Stimulated activated CD4-positive, alpha-beta T cell treated with anti-CD3 and anti-CD28 coated beads, Interleukin-1b, Interleukin-23, amount 100 ng/mL, for 24 hours (primary cell): ENCODE results near the gene MBTPS1.

Source experiments
- DNase-seq, 4 experiments: peaks; one replicate each; pipeline ENCODE4 v3.0.0-alpha.2; 2020; ENCODE audit warnings: low read depth in 4 of 4, low spot score in 1 of 4

MBTPS1 gene

GRCh38 chr16:84080378-84080777 lies 36.4 kb downstream of the MBTPS1 start:
- no peak for DNase-seq

- DNase-seq, result no peak
Observed at GRCh38 chr16:84079664-84080063, 37.1 kb downstream of the MBTPS1 start.

GRCh38 chr16:84075376-84075775 lies 41.4 kb downstream of the MBTPS1 start:
- DNase-seq, result no peak

DNA sequence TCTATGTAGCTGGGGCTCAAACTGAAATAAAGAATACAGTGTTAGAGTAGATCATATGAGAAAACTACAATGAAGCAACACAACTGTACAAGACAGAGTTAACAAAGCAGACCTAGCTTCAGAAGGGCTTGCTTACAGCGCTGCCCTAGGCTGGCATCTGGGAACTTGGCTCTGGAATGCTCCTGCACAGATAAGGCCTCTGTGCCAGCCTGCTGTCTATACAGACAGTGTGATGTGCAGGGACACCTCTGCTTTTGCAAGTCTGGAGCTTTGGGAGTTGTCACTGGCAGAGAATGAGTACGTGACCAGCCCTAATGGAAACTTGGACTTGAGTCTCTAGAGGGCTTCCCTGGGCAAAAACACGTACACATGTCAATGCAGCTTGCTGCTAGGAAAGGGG lies 42.0 kb downstream of the MBTPS1 start:
- no peak for DNase-seq

DNA sequence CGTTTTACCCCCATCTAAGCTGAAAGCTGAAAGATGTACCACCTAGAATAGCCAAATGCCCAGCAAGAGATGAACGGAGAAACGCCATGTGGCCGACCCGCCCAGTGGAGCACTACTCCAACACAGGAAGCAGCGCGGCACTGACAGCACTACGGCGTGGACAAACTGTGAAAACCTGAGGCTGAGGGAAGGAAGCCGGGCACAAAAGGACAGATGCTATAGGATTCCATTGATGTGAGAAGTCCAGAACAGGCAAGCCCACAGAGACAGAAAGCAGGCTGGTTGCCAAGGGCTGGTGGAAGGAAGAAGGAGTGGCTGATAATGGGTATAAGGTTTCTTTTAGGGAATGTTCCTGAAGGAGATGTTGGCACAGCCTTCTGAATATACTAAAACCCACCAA lies 44.7 kb downstream of the MBTPS1 start:
- no peak for DNase-seq

DNA sequence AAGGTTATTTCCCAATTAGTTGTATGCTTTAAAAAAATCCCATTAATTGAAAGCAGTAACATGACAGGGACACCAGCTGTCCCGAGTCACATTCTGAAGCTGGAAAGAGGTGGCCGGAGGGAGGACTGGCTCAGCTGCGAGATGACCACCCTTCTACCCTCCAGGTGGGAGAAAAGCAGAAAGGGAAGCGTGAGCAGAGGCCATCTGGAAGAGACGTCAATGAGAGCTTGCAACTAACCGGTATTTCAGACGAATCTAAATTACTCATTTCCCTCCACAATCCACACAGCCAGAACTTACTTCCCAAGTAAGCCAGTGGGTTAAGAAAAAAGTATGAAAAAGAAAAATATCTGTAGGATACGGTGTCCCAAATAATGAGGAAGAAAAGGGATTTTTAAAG lies 45.6 kb downstream of the MBTPS1 start:
- DNase-seq, result no peak

GRCh38 chr16:84069540-84069939 lies 47.2 kb downstream of the MBTPS1 start:
- DNase-seq, result no peak

- DNase-seq, result no peak
Observed at GRCh38 chr16:84068783-84069462, 47.8 kb downstream of the MBTPS1 start.

GRCh38 chr16:84068041-84068440 lies 48.7 kb downstream of the MBTPS1 start:
- DNase-seq, result no peak

DNA sequence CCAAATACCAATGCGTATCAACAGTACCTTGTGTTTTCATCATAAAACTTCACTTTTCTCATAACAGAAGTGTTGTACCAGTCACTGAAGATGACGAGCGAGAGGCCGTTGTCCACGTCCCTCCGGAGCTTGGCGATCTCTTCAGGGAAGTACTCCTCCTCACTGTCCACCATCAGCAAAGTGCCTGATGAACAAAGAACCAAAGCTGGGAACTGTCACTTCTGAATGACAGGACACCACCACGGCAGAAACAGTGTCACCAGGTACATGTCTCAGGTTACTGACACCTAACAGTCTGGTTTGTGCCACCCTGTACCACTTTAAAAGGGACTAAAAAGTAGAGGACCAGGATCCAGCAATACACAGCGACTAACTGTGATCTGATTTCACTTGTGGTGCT lies 49.1 kb downstream of the MBTPS1 start:
- no peak for DNase-seq

GRCh38 chr16:84065536-84066132 lies 51.1 kb downstream of the MBTPS1 start:
- no peak for DNase-seq

DNA sequence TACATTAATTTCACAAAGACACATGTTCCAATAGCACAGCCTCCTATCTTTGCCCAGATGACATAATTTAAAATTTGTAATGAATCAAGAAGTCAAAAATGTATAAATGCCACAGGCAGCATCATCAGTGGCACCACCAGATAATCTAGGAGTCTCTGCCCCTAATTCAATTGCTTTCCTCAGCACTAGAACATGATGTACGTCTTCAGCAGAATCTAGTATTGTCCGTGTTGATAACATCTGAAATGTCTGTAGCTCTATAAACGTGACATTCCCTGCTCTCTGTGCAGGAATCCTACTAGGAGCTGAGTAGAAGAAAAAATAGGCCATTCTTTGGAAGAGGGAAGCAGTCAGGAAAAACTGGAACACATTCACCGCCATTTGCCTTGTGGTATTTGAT lies 52.8 kb downstream of the MBTPS1 start:
- DNase-seq, result no peak

GRCh38 chr16:84062734-84063640 lies 53.8 kb downstream of the MBTPS1 start:
- DNase-seq, result peak; percentile 37 to 55 (median 48)

GRCh38 chr16:84061236-84061819 lies 55.4 kb downstream of the MBTPS1 start:
- no peak for DNase-seq

GRCh38 chr16:84059946-84060901 lies 56.5 kb downstream of the MBTPS1 start:
- DNase-seq, result no peak

GRCh38 chr16:84059111-84059510 lies 57.6 kb downstream of the MBTPS1 start:
- no peak for DNase-seq

GRCh38 chr16:84058664-84059063 lies 58.1 kb downstream of the MBTPS1 start:
- DNase-seq, result no peak

- DNase-seq, result no peak
Observed at GRCh38 chr16:84058211-84058610, 58.5 kb downstream of the MBTPS1 start.

DNA sequence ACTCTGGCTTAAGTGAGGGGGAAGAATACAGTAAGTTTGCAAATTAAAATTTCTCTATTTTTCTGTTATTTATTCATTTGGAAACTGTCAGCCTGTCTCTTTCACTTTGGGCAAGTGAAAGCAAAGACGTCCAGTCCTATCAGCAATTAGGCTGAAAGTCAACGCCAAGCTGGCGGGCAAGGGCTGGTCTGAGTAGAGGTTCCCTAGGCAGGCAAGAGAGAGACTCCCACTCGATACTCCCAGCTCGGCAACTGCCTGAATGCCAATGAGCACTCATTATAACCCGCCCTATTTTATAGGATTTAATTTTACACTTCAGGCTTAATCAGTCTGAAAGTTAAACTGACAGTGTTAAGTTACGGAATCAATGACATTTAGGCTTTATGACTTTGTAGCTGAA lies 59.8 kb downstream of the MBTPS1 start:
- DNase-seq, result no peak

DNA sequence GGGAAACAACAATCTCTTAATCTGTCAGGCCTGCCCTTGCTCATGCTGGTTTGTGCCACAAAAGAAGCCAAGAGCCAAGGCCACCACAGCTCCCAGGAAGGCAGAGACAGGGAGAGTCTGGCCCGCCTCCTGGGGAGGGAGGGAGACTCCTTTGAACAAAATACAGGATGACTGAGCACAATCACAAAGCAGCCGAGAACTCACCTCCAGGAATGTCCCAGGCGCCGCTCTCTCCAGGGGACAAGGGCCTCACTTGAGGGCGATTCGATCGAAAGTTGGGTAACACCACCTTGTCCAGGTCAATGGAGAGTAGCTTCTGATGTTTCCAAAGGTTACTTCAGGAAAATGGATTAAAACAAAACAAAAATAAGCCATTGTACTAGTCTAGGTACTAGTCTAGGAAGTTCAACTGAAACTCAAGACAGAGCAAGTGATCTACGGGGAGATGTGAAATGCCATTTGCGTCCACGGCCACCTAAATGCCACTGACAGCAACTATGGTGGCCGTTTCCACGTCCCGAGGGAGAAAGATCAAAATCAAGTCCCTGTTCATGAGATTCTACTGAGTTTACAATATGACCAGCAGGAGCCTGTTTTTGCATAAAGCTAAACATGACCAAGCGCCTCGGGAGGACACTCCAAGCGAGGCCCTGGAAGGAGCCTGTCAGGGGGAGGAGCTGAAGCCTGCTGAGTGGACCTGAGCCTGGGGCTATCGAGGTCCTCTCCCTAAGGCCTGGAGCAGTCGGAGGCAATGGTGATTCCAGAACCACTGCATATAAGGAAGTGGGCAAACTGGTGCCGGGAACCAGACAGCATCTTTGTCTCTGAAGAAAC lies 60.7 kb downstream of the MBTPS1 start:
- no peak for DNase-seq
